OCI-LY7 (cell line): ENCODE measurements around the gene AGAP3.

Experiments used
- EZH2phosphoT487 ChIP-seq: fragments of 200-600 bp; sonication (generic); IDR thresholded peaks from 2 replicates; pipeline ENCODE4 v1.6.1; 2018; ENCODE audit warnings: low read depth, borderline replicate concordance, mild to moderate bottlenecking, mixed run types, antibody characterized with exemption, low read length, moderate library complexity, mixed read lengths
- TF ChIP-seq, protein P1 (sequence below): fragments of 200-600 bp; sonication (generic); conservative IDR thresholded peaks from 2 replicates; pipeline ENCODE4 v1.5.1; 2014; ENCODE audit warnings: mild to moderate bottlenecking, antibody characterized with exemption, low read length, moderate library complexity, mixed read lengths

DNA sequence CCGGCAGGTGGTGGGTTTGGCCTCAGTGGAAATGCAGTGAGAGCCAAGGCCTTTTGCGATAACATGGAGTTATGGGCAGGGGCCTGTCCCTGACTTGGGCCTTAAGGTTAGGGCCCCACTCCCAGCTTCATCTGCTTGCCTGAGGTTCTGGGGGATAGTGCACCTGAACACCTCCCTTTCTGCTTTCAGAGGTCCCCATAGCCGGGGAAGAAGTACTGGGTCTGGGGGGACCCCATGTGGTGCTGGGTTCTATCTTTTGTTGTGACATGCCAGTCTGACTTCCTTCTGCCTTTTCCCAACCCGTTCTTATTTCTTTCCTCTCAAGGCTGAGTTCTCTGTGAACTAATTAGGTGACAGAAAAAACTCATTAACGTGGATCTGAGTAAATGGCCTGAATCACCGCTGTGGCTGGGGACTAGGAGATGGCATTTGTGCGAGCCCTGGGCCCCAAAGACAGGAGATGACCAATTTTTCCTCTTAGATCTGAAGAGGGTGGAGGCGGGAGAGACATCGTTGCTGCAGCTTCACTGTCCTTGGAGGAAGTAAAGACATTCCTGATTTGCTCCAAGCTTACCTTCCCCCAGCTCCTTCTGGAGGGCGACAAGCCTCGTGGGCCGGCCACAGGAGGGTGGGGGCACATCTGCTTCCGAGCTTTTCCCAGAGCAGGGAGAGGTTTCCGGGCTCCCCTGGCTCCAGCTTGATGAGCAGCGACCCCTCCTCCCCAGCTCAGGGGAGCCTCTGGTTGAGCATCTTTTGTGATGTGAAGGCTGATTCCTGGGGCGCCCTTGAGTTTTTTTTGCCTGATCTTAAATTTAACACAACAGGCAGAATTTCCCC, 2.0 kb downstream of the AGAP3 start:
- TF ChIP-seq, protein P1, sequence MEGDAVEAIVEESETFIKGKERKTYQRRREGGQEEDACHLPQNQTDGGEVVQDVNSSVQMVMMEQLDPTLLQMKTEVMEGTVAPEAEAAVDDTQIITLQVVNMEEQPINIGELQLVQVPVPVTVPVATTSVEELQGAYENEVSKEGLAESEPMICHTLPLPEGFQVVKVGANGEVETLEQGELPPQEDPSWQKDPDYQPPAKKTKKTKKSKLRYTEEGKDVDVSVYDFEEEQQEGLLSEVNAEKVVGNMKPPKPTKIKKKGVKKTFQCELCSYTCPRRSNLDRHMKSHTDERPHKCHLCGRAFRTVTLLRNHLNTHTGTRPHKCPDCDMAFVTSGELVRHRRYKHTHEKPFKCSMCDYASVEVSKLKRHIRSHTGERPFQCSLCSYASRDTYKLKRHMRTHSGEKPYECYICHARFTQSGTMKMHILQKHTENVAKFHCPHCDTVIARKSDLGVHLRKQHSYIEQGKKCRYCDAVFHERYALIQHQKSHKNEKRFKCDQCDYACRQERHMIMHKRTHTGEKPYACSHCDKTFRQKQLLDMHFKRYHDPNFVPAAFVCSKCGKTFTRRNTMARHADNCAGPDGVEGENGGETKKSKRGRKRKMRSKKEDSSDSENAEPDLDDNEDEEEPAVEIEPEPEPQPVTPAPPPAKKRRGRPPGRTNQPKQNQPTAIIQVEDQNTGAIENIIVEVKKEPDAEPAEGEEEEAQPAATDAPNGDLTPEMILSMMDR: no peak
- no peak for TF ChIP-seq EZH2phosphoT487
